ENCODE data around the gene LRRC8C.

GRCh38 chr1:89620664-89621063 lies 12.3 kb upstream of the LRRC8C start:
- TF ChIP-seq CTCF (IDR thresholded peaks at IDR 0.05 in 2 of 3, conservative IDR thresholded peaks at IDR 0.05 in 1 of 3; ENCODE audit: borderline replicate concordance in 1 of 3, insufficient read depth in 1 of 3, low read depth in 2 of 3, low read length in 2 of 3) (no peak), SIN3A (IDR thresholded peaks at IDR 0.05; ENCODE audit: low read depth) (no peak), RAD21 (IDR thresholded peaks at IDR 0.05; ENCODE audit: low read depth) (no peak), REST (IDR thresholded peaks at IDR 0.05; ENCODE audit: low read depth) (no peak), SP1 (IDR thresholded peaks at IDR 0.05; ENCODE audit: low read depth) (no peak), ZBTB33 (IDR thresholded peaks at IDR 0.05; ENCODE audit: extremely low read depth, insufficient replicate concordance, low read length) (no peak), ATF3 (IDR thresholded peaks at IDR 0.05) (no peak), EZH2phosphoT487 (IDR thresholded peaks at IDR 0.05; ENCODE audit: borderline replicate concordance) (no peak), EZH2 (IDR thresholded peaks at IDR 0.05) (no peak), POLR2A (IDR thresholded peaks at IDR 0.05; ENCODE audit: borderline replicate concordance, extremely low read depth, insufficient read depth, insufficient read length) (no peak)

Measured in HCT116 (cell line).